ENCODE data around the gene CELF4.

Gene CELF4

GRCh38 chr18:37303009-37303408 lies 262.6 kb downstream of the CELF4 start:
- H3K27ac ChIP-seq (replicated peaks): no peak overlapping the region
- no peaks in the 10 kb centered on the region for H3K27me3 ChIP-seq (ENCODE audit: insufficient read depth, poor library complexity, severe bottlenecking)
- no peak overlapping the region for H3K4me3 ChIP-seq (replicated peaks; ENCODE audit: insufficient read depth, low read length)
- DNase-seq (ENCODE audit: low read depth in 1 of 2, low spot score in 1 of 2): no peak
- TF ChIP-seq POLR2AphosphoS5 (IDR thresholded peaks at IDR 0.05; ENCODE audit: low read depth) (no peak), REST (IDR thresholded peaks at IDR 0.05; ENCODE audit: insufficient replicate concordance, low read depth) (no peak), SPI1 (IDR thresholded peaks at IDR 0.05; ENCODE audit: borderline replicate concordance, low read depth) (no peak), GABPA (IDR thresholded peaks at IDR 0.05; ENCODE audit: low read depth) (no peak), CTCF (IDR thresholded peaks at IDR 0.05; ENCODE audit: insufficient read depth, low read length) (no peak)

- Histone ChIP-seq H3K27me3 (ENCODE audit: insufficient read depth, poor library complexity, severe bottlenecking) (no peaks in the 10 kb centered on the region), H3K27ac (replicated peaks) (no peak overlapping the region), H3K4me3 (replicated peaks; ENCODE audit: insufficient read depth, low read length) (no peak overlapping the region)
- TF ChIP-seq POLR2AphosphoS5 (IDR thresholded peaks at IDR 0.05; ENCODE audit: low read depth) (no peak), CTCF (IDR thresholded peaks at IDR 0.05; ENCODE audit: insufficient read depth, low read length) (no peak), GABPA (IDR thresholded peaks at IDR 0.05; ENCODE audit: low read depth) (no peak), SPI1 (IDR thresholded peaks at IDR 0.05; ENCODE audit: borderline replicate concordance, low read depth) (no peak), REST (IDR thresholded peaks at IDR 0.05; ENCODE audit: insufficient replicate concordance, low read depth) (no peak)
- DNase-seq (ENCODE audit: low read depth in 1 of 2, low spot score in 1 of 2): no peak
Measured at GRCh38 chr18:37302519-37302918, 263.1 kb downstream of the CELF4 start.

GRCh38 chr18:37299471-37300304 lies 265.9 kb downstream of the CELF4 start:
- TF ChIP-seq GABPA (IDR thresholded peaks at IDR 0.05; ENCODE audit: low read depth) (no peak), POLR2AphosphoS5 (IDR thresholded peaks at IDR 0.05; ENCODE audit: low read depth) (no peak), CTCF (IDR thresholded peaks at IDR 0.05; ENCODE audit: insufficient read depth, low read length) (no peak), REST (IDR thresholded peaks at IDR 0.05; ENCODE audit: insufficient replicate concordance, low read depth) (no peak), SPI1 (IDR thresholded peaks at IDR 0.05; ENCODE audit: borderline replicate concordance, low read depth) (no peak)
- DNase-seq (ENCODE audit: low read depth in 1 of 2, low spot score in 1 of 2): peak; percentile 42 to 62
- Histone ChIP-seq H3K27ac (replicated peaks) (no peak overlapping the region), H3K27me3 (ENCODE audit: insufficient read depth, poor library complexity, severe bottlenecking) (no peaks in the 10 kb centered on the region), H3K4me3 (replicated peaks; ENCODE audit: insufficient read depth, low read length) (no peak overlapping the region)
